ENCODE measurements around the gene STAP1.

DNA sequence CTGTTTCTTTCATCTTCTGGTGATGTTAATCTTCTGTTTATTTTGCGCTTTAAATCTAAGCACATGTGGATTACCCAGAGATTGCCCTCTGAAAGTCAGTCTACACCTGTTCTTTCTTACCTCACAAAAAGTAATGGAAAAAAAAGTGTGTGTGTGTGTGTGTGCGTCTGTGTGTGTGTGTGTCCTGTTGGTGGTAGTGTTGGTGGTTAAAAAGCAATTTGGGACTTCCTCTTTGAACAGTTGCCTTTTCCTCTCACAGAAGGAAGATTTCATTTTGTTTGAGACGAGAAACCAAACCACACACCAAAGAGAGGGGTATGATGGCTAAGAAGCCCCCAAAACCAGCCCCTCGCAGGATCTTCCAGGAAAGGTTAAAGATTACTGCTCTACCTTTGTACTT lies at the start of gene STAP1:
- TF ChIP-seq POLR2AphosphoS5 (IDR thresholded peaks at IDR 0.05; ENCODE audit: low read depth, low read length): no peak
- 0 out of 2 replicates have a peak, but pooled peaks have one; percentile 45 for TF ChIP-seq POLR2A (IDR thresholded peaks at IDR 0.05; ENCODE audit: low read depth, low read length)

All from GM12892 (cell line).